SK-N-SH (cell line): Measurements from ENCODE around the gene IP6K1. TPM values are rescaled to one million over a fixed set of nuclear protein-coding genes. Genes with fewer than 3 reads are reported as not detected.

Experiments
- CTCF ChIA-PET: fragments of 300-600, 350-600 bp; formaldehyde crosslinking; extraction: SDS; loops from one replicate; lab custom pipeline; 2021; lab: Yijun Ruan, JAX
- POLR2A ChIA-PET: fragments of 350-600 bp; sonication (Branson Sonifier 250); formaldehyde crosslinking; extraction: SDS; loops from one replicate; lab custom pipeline; 2020; ENCODE audit warnings: antibody characterized with exemption, inconsistent platforms; lab: Yijun Ruan, JAX
- DNase-seq: peaks from one replicate; pipeline ENCODE4 v3.0.0; 2012
- H2AFZ ChIP-seq: fragments of 200-600 bp; sonication (generic); 2 replicates; pipeline ENCODE4 v1.8.1; 2016; ENCODE audit warnings: antibody characterized with exemption, mild to moderate bottlenecking, low read depth
- H3F3A ChIP-seq: fragments of 200-600 bp; sonication (generic); replicated peaks from 2 replicates; pipeline ENCODE3; 2016; ENCODE audit warnings: antibody characterized with exemption, mild to moderate bottlenecking; ENCODE audit not compliant: insufficient read depth
- H3K27ac ChIP-seq, 2 experiments: fragments of 200-500 bp in 1 of 2; fragments of 200-600 bp in 1 of 2; sonication (Bioruptor generic) in 1 of 2; sonication (generic), shearing (Covaris generic) in 1 of 2; 2 replicates each; pipeline versions ENCODE4 v1.5.1 to v1.6.1; 2014 to 2016; ENCODE audit warnings: low read depth in 2 of 2, inconsistent platforms in 1 of 2, low read length in 1 of 2, mild to moderate bottlenecking in 1 of 2, mixed read lengths in 1 of 2
- H3K27me3 ChIP-seq: fragments of 200-600 bp; sonication (generic), shearing (Covaris generic); 2 replicates; pipeline ENCODE4 v1.6.1; 2016; ENCODE audit warnings: mixed run types; ENCODE audit not compliant: insufficient read depth
- H3K36me3 ChIP-seq, 2 experiments: fragments of 200-500 bp in 1 of 2; fragments of 200-600 bp in 1 of 2; sonication (Bioruptor generic) in 1 of 2; sonication (generic) in 1 of 2; replicated peaks in 1 of 2; 2 replicates each; pipeline versions ENCODE3 to v1.5.1; 2014 to 2016; ENCODE audit warnings: low read length in 1 of 2, mild to moderate bottlenecking in 1 of 2; ENCODE audit not compliant: insufficient read depth in 2 of 2, control insufficient read depth in 1 of 2
- H3K4me1 ChIP-seq, 2 experiments: fragments of 200-500 bp in 1 of 2; fragments of 200-600 bp in 1 of 2; sonication (Bioruptor generic) in 1 of 2; sonication (generic), shearing (Covaris generic) in 1 of 2; 2 replicates each; pipeline versions ENCODE4 v1.5.1 to v1.6.1; 2014 to 2016; ENCODE audit warnings: low read depth in 1 of 2, low read length in 1 of 2, mixed run types in 1 of 2; ENCODE audit not compliant: insufficient read depth in 2 of 2, control insufficient read depth in 1 of 2
- H3K4me2 ChIP-seq: fragments of 200-600 bp; sonication (generic), shearing (Covaris generic); 2 replicates; pipeline ENCODE4 v1.6.1; 2017; ENCODE audit warnings: mixed run types
- H3K4me3 ChIP-seq, 2 experiments: fragments of 200-500 bp in 1 of 2; fragments of 200-600 bp in 1 of 2; sonication (Bioruptor generic) in 1 of 2; sonication (generic), shearing (Covaris generic) in 1 of 2; 2 replicates each; pipeline versions ENCODE4 v1.5.1 to v1.8.1; 2014 to 2016; ENCODE audit warnings: low read depth in 2 of 2, inconsistent platforms in 1 of 2, low read length in 1 of 2, mild to moderate bottlenecking in 1 of 2, mixed read lengths in 1 of 2, moderate library complexity in 1 of 2
- H3K79me2 ChIP-seq: fragments of 200-600 bp; sonication (generic); 2 replicates; pipeline ENCODE4 v1.8.1; 2017; ENCODE audit warnings: mild to moderate bottlenecking; ENCODE audit not compliant: insufficient read depth
- H3K9ac ChIP-seq: fragments of 200-600 bp; sonication (generic); 2 replicates; pipeline ENCODE4 v1.6.1; 2017; ENCODE audit warnings: mixed run types
- H3K9me2 ChIP-seq: fragments of 200-600 bp; sonication (generic); 2 replicates; pipeline ENCODE4 v1.6.1; 2017; ENCODE audit warnings: mixed run types
- H3K9me3 ChIP-seq: fragments of 200-600 bp; sonication (generic); 2 replicates; pipeline ENCODE4 v1.6.1; 2017; ENCODE audit warnings: mixed run types, mild to moderate bottlenecking, moderate library complexity
- H4K20me1 ChIP-seq: fragments of 200-600 bp; sonication (generic); 2 replicates; pipeline ENCODE4 v1.6.1; 2017; ENCODE audit warnings: mild to moderate bottlenecking, mixed run types; ENCODE audit not compliant: insufficient read depth
- CHD2 ChIP-seq: fragments of 150-350 bp; IDR thresholded peaks from 2 replicates; pipeline ENCODE4 v1.6.1; 2018; ENCODE audit warnings: low read length; ENCODE audit not compliant: partially characterized antibody
- ELF1 ChIP-seq: IDR thresholded peaks from 2 replicates; pipeline ENCODE4 v1.4.0; 2012
- EZH2phosphoT487 ChIP-seq: fragments of 200-600 bp; sonication (generic); IDR thresholded peaks from 2 replicates; pipeline ENCODE4 v1.6.1; 2017; ENCODE audit warnings: low read depth, mixed run types, mild to moderate bottlenecking, antibody characterized with exemption, moderate library complexity, borderline replicate concordance
- GABPA ChIP-seq: IDR thresholded peaks from 2 replicates; pipeline ENCODE4 v1.4.0; 2012; ENCODE audit warnings: low read depth, mild to moderate bottlenecking
- MXI1 ChIP-seq: IDR thresholded peaks from 2 replicates; pipeline ENCODE4 v1.6.1; 2012; ENCODE audit warnings: mild to moderate bottlenecking, low read depth, low read length, improper control_type of control experiment
- NFIC ChIP-seq: IDR thresholded peaks from 2 replicates; pipeline ENCODE4 v1.4.0; 2012; ENCODE audit warnings: borderline replicate concordance
- NRF1 ChIP-seq: IDR thresholded peaks from 2 replicates; pipeline ENCODE4 v1.6.1; 2012; ENCODE audit warnings: low read depth, mild to moderate bottlenecking, low read length
- POLR2AphosphoS5 ChIP-seq: IDR thresholded peaks from 2 replicates; pipeline ENCODE4 v1.6.1; 2012; ENCODE audit warnings: low read depth, low read length
- RCOR1 ChIP-seq: fragments of 150-350 bp; IDR thresholded peaks from 2 replicates; pipeline ENCODE4 v1.6.1; 2017; ENCODE audit warnings: antibody characterized with exemption, low read length
- RFX5 ChIP-seq: IDR thresholded peaks from 2 replicates; pipeline ENCODE4 v1.6.1; 2012; ENCODE audit warnings: mild to moderate bottlenecking, improper control_type of control experiment, low read length
- SIN3A ChIP-seq: IDR thresholded peaks from 2 replicates; pipeline ENCODE4 v1.6.1; 2012; ENCODE audit warnings: low read depth, mild to moderate bottlenecking, low read length, moderate library complexity, borderline replicate concordance
- TAF1 ChIP-seq: IDR thresholded peaks from 2 replicates; pipeline ENCODE4 v1.6.1; 2012; ENCODE audit warnings: low read depth, mild to moderate bottlenecking, low read length, moderate library complexity, borderline replicate concordance
- TCF12 ChIP-seq: IDR thresholded peaks from 2 replicates; pipeline ENCODE4 v1.4.0; 2012
- TEAD4 ChIP-seq: IDR thresholded peaks from 2 replicates; pipeline ENCODE4 v1.4.0; 2012; ENCODE audit warnings: mild to moderate bottlenecking, borderline replicate concordance; ENCODE audit not compliant: insufficient read depth
- YY1 ChIP-seq: IDR thresholded peaks from 2 replicates; pipeline ENCODE4 v1.4.0; 2012; ENCODE audit warnings: low read depth, mild to moderate bottlenecking
- WGBS: methylation state at CpG from one replicate; pipeline ENCODE4 v1.1.6; 2017; ENCODE audit warnings: low lambda C conversion rate; 5-methylcytosine and 5-hydroxymethylcytosine counted together
- polyA plus RNA-seq, 3 experiments: library from polyadenylated mRNA; depleted of rRNA; stranded (reverse); fragments of >200 nt; gene quantifications; 2 replicates each; pipeline ENCODE4 v1.2.3, GENCODE V29; 2012
- TF ChIP-seq, protein P1 (sequence below): IDR thresholded peaks from 2 replicates; pipeline ENCODE4 v1.4.0; 2012; ENCODE audit warnings: low read depth, borderline replicate concordance
- TF ChIP-seq, protein P2 (sequence below): IDR thresholded peaks from 2 replicates; pipeline ENCODE4 v1.4.0; 2012; ENCODE audit warnings: low read depth
- TF ChIP-seq, protein P3 (sequence below): IDR thresholded peaks from 2 replicates; pipeline ENCODE4 v1.4.0; 2012; ENCODE audit warnings: low read depth, borderline replicate concordance
- TF ChIP-seq, protein P4 (sequence below): IDR thresholded peaks from 2 replicates; pipeline ENCODE4 v1.6.1; 2012; ENCODE audit warnings: mild to moderate bottlenecking, low read depth, low read length, moderate library complexity
- TF ChIP-seq, protein P5 (sequence below): fragments of 200-600 bp; sonication (generic); IDR thresholded peaks from 2 replicates; pipeline ENCODE4 v1.6.1; 2017; ENCODE audit warnings: antibody characterized with exemption, mild to moderate bottlenecking, moderate library complexity
- TF ChIP-seq, protein P6 (sequence below): fragments of 150-350 bp; IDR thresholded peaks from 2 replicates; pipeline ENCODE4 v1.6.1; 2017; ENCODE audit warnings: antibody characterized with exemption, low read length, low read depth, borderline replicate concordance

The IP6K1 gene
- polyA plus RNA-seq, 1 of the 3 experiments (the other 2 are of a cell fraction): 23.3 TPM

DNA sequence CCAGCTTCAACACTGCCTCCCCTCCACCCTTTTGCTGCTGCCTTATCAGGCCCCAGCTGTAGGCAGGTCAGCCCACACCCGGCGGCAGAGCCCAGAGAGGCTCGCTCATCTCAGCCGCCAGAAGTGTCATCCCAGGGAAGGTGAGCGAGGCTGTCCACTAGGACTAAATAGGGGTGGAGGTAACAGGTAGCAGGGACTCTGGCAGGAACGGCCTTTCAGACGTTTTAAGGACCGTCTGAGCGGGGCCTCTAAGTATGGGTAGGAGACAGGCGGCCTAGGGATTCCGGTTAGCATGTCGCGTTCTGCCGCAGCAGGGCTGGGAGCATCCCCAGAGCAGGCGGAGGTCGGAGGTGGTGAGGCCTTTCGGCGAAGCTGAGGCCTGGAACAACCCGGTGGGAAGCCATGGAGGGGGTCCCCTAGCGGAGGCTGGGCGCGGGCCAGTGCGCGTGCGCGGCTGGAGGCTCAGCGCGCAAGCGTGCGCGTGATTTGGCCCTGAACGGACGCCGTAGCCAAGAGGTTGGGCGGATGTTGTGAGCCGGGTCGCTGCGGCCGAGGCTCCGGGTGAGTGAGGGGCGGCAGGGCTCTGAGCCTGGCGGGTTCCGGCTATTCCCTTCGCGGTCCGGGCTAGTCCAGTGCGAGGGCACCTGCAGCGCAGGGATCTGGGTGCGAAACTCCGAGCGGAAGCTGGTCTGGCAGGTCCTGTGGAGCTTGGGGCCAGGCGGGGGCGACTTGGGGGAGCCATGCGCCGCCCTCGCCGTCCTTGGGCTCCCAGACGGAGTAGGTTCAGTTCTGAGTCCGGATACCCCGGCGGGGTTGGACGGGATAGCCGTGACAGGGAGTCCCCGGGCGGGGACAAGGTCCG lies 97.1 kb downstream of the IP6K1 start, which contains the start of the genes MST1 and RNF123:
Gene MST1, minus strand, starts transcription at position 429 of the 862 bp plus-strand sequence. CDS start 783 bp downstream, outside the sequence.
Gene RNF123, plus strand, starts transcription at position 512 of the 862 bp plus-strand sequence. CDS start 1,609 bp downstream, outside the sequence.
- POLR2A ChIA-PET: no interaction called here
- Histone ChIP-seq H3F3A (no peaks in the 10 kb centered on the region), H3K9ac (peak within 1 kb of the TSS; percentile 87), H2AFZ (peak within 1 kb of the TSS; percentile 74; the same call in 1 of the 2 replicates), H3K79me2 (peaks cover 28% of the 10 kb centered on the region), H4K20me1 (no peaks in the 10 kb centered on the region), H3K27ac (peak within 1 kb of the TSS; percentile 32 to 84; a peak in 3 of 4 replicates), H3K4me2 (peak within 1 kb of the TSS; percentile 83), H3K9me2 (no peaks in the 10 kb centered on the region), H3K36me3 (no peaks in the 10 kb centered on the region), H3K27me3 (no peaks in the 10 kb centered on the region), H3K9me3 (no peaks in the 10 kb centered on the region), H3K4me3 (peak within 1 kb of the TSS; percentile 84 to 92), H3K4me1 (peaks cover 5 to 27% of the 10 kb centered on the region in 2 experiments; a peak in 2 of 4 replicates)
- 18% methylated on average over 5 of the region's 66 CpGs for WGBS
- TF ChIP-seq, protein P1, sequence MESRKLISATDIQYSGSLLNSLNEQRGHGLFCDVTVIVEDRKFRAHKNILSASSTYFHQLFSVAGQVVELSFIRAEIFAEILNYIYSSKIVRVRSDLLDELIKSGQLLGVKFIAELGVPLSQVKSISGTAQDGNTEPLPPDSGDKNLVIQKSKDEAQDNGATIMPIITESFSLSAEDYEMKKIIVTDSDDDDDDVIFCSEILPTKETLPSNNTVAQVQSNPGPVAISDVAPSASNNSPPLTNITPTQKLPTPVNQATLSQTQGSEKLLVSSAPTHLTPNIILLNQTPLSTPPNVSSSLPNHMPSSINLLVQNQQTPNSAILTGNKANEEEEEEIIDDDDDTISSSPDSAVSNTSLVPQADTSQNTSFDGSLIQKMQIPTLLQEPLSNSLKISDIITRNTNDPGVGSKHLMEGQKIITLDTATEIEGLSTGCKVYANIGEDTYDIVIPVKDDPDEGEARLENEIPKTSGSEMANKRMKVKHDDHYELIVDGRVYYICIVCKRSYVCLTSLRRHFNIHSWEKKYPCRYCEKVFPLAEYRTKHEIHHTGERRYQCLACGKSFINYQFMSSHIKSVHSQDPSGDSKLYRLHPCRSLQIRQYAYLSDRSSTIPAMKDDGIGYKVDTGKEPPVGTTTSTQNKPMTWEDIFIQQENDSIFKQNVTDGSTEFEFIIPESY: 0 out of 2 replicates have a peak, but pooled peaks have one; percentile 55
- TF ChIP-seq YY1: 0 out of 2 replicates have a peak, but pooled peaks have one; percentile 44
- TF ChIP-seq GABPA: peak; percentile 79
- peak; percentile 75 for TF ChIP-seq ELF1
- TF ChIP-seq SIN3A: 0 out of 2 replicates have a peak, but pooled peaks have one; percentile 59
- TF ChIP-seq TAF1: peak; percentile 62; the same call in 1 of the 2 replicates
- peak; percentile 92 for TF ChIP-seq NRF1
- TF ChIP-seq NFIC: no peak
- TF ChIP-seq RCOR1: no peak
- TF ChIP-seq POLR2AphosphoS5: peak; percentile 73
- TF ChIP-seq TEAD4: no peak
- TF ChIP-seq, protein P2, sequence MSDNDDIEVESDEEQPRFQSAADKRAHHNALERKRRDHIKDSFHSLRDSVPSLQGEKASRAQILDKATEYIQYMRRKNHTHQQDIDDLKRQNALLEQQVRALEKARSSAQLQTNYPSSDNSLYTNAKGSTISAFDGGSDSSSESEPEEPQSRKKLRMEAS: peak; percentile 53
- TF ChIP-seq, protein P3, sequence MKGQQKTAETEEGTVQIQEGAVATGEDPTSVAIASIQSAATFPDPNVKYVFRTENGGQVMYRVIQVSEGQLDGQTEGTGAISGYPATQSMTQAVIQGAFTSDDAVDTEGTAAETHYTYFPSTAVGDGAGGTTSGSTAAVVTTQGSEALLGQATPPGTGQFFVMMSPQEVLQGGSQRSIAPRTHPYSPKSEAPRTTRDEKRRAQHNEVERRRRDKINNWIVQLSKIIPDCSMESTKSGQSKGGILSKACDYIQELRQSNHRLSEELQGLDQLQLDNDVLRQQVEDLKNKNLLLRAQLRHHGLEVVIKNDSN: no peak
- TF ChIP-seq, protein P4, sequence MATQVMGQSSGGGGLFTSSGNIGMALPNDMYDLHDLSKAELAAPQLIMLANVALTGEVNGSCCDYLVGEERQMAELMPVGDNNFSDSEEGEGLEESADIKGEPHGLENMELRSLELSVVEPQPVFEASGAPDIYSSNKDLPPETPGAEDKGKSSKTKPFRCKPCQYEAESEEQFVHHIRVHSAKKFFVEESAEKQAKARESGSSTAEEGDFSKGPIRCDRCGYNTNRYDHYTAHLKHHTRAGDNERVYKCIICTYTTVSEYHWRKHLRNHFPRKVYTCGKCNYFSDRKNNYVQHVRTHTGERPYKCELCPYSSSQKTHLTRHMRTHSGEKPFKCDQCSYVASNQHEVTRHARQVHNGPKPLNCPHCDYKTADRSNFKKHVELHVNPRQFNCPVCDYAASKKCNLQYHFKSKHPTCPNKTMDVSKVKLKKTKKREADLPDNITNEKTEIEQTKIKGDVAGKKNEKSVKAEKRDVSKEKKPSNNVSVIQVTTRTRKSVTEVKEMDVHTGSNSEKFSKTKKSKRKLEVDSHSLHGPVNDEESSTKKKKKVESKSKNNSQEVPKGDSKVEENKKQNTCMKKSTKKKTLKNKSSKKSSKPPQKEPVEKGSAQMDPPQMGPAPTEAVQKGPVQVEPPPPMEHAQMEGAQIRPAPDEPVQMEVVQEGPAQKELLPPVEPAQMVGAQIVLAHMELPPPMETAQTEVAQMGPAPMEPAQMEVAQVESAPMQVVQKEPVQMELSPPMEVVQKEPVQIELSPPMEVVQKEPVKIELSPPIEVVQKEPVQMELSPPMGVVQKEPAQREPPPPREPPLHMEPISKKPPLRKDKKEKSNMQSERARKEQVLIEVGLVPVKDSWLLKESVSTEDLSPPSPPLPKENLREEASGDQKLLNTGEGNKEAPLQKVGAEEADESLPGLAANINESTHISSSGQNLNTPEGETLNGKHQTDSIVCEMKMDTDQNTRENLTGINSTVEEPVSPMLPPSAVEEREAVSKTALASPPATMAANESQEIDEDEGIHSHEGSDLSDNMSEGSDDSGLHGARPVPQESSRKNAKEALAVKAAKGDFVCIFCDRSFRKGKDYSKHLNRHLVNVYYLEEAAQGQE: peak; percentile 72
- TF ChIP-seq CHD2: peak; percentile 38
- TF ChIP-seq, protein P5, sequence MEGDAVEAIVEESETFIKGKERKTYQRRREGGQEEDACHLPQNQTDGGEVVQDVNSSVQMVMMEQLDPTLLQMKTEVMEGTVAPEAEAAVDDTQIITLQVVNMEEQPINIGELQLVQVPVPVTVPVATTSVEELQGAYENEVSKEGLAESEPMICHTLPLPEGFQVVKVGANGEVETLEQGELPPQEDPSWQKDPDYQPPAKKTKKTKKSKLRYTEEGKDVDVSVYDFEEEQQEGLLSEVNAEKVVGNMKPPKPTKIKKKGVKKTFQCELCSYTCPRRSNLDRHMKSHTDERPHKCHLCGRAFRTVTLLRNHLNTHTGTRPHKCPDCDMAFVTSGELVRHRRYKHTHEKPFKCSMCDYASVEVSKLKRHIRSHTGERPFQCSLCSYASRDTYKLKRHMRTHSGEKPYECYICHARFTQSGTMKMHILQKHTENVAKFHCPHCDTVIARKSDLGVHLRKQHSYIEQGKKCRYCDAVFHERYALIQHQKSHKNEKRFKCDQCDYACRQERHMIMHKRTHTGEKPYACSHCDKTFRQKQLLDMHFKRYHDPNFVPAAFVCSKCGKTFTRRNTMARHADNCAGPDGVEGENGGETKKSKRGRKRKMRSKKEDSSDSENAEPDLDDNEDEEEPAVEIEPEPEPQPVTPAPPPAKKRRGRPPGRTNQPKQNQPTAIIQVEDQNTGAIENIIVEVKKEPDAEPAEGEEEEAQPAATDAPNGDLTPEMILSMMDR: peak; percentile 36
- TF ChIP-seq, protein P6, sequence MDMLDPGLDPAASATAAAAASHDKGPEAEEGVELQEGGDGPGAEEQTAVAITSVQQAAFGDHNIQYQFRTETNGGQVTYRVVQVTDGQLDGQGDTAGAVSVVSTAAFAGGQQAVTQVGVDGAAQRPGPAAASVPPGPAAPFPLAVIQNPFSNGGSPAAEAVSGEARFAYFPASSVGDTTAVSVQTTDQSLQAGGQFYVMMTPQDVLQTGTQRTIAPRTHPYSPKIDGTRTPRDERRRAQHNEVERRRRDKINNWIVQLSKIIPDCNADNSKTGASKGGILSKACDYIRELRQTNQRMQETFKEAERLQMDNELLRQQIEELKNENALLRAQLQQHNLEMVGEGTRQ: no peak
- TF ChIP-seq TCF12: no peak
- TF ChIP-seq MXI1: peak; percentile 68; the same call in 1 of the 2 replicates
- no peak for TF ChIP-seq EZH2phosphoT487
- TF ChIP-seq RFX5: no peak
- CTCF ChIA-PET: interaction anchor here (0.9 to 1.4 kb wide), 2 partner anchors 14 to 150 kb away, joined by 3 read pairs; no protein-coding TSS in a partner anchor
- peak; percentile 97 for DNase-seq
